Fibroblast of skin of left biceps (primary cell): Measurements from ENCODE around the gene PRSS21.

Source experiments
- DNase-seq, 2 experiments: peaks; one replicate each; pipeline ENCODE4 v3.0.0-alpha.2; 2013; ENCODE audit warnings: low read depth in 2 of 2

Gene PRSS21

GRCh38 chr16:2779978-2780898 is 36.8 kb upstream of the PRSS21 start:
- DNase-seq, result no peak

- DNase-seq, result no peak
These were observed 34.3 kb upstream of the PRSS21 start for GRCh38 chr16:2782583-2783351.

DNA sequence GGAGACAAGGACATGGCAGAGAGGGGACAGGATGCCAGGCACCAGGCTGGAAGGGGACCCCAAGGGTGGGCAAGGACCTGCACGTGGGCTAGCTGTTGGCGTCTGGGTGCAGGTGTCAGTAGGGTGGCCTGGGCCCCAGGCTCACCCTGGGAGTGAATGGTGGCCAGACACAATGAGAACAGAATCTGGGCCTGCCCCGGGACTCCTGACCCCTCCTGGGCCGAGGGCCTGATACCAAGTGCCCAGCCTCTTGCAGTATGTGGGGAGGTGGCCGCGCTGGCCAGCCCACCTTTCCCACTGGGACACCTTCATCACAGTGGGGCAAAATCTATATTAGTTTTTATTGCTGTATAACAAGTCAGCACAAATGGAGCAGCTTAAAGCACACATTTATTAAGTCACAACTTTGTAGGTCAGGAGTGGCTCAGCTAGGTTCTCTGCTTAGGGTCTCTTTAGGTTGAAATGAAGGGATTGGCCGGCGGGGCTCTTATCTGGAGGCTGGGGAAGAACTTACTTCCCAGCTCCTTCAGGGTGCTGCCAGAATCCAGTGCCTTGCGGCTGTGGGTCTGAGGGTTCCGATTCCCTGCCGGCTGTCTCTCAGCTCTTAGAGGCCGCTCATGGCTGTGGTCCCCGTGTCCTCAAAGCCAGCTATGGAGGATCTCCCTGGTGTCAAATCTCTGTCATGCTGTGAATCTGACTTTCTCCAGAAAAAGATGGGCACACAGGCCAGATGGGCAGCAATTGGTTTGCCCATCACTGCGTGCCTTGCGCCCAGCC is 33.3 kb upstream of the PRSS21 start:
- no peak for DNase-seq

- no peak for DNase-seq
These were observed 32.5 kb upstream of the PRSS21 start for GRCh38 chr16:2784358-2785100.

- DNase-seq, result no peak
These were observed 31.7 kb upstream of the PRSS21 start for GRCh38 chr16:2785101-2785991.

DNA sequence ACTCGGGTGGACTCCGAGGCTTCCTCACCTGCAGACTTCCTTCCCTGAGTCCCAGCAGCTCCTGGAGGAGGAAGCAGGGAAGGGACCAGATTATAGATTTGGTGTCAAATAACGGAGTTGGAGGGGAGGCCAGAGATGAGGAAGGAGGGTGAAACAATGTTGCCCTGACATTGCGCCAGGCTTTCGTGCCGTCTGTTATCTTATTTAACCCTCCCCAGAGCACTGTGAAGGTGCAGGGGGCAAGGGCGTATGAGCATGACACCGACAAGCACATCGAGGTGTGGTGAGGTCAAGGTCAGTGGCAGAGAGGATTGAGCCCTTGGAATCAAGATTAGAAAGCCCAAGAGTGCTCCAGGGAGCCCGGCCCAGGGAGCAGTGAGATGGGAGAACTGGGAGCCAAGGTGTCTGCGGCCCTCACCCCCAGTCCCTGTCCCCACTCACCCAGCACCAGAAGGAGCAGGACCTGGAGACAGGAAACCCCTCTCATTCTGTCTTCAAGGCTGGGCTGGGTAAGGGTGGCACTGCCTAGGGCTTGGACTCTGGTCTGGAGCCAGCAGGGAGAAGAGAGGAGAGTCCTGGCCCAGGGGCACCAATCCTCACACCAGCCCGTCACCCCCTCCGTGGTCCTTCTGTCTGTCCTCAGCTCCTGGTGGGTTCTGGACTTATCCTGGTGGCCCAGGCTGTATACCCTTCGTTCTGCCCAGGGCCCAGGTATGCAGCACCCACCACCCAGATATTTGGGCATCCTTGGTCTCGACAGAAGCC is 30.8 kb upstream of the PRSS21 start:
- no peak for DNase-seq

DNA sequence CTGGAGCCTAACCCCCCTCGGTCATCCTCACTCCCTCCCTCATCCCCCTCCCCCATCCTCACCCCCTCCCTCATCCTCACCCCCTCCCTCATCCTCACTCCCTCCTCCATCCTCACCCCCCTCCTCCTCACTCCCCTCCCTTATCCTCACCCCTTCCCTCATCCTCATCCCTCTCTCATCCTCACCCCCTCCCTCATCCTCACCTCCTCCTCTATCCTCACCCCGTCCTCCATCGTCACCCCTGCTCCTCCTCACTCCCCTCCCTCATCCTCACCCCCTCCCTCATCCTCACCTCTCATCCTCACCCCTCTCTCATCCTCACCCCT is 30.2 kb upstream of the PRSS21 start:
- DNase-seq, result no peak

GRCh38 chr16:2787406-2787805 is 29.6 kb upstream of the PRSS21 start, which contains the start of gene PRSS33:
PRSS33 (minus strand) TSS chr16:2787560; CDS start chr16:2786547, 1,013 bp downstream.
- no peak for DNase-seq

GRCh38 chr16:2787961-2788360 is 29.1 kb upstream of the PRSS21 start:
- no peak for DNase-seq

DNA sequence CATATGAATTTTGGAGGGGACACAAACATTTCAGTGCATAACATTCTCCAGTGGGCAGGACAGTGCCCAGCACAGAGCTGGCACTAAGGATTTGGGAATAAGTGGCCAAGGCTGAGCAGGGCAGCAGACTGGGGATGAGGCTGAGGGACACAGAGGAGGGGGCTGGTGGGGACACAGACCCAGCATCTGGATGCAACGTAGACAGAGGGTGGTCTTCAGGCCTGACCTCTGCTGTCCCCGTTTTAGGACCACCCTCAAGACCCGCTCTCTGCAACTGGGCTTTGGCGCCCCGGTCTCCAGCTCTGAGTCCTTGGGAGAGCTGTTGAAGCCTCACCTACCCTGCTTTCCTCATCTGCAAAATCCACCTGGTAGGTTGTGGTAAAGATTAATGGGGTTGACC is 26.4 kb upstream of the PRSS21 start:
- DNase-seq, result no peak

- no peak for DNase-seq
These were observed 25.9 kb upstream of the PRSS21 start for GRCh38 chr16:2791174-2791573.

DNA sequence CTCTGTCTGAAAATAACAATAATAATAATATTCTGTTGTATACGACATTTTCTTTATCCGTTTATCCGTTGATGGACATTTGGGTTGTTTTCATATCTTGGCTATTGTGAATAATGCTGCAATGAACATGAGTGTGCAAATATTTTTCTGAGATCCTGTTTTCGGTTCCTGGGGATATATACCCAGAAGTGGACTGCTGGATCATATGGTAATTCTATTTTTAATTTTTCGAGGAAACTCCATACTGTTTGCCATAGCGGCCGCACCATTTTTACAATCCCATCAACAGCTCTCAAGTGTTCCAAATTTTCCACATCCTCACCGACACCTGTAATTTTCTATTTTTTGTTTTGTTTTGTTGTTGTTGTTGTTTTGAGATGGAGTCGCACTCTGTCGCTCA is 24.1 kb upstream of the PRSS21 start:
- DNase-seq, result no peak

DNA sequence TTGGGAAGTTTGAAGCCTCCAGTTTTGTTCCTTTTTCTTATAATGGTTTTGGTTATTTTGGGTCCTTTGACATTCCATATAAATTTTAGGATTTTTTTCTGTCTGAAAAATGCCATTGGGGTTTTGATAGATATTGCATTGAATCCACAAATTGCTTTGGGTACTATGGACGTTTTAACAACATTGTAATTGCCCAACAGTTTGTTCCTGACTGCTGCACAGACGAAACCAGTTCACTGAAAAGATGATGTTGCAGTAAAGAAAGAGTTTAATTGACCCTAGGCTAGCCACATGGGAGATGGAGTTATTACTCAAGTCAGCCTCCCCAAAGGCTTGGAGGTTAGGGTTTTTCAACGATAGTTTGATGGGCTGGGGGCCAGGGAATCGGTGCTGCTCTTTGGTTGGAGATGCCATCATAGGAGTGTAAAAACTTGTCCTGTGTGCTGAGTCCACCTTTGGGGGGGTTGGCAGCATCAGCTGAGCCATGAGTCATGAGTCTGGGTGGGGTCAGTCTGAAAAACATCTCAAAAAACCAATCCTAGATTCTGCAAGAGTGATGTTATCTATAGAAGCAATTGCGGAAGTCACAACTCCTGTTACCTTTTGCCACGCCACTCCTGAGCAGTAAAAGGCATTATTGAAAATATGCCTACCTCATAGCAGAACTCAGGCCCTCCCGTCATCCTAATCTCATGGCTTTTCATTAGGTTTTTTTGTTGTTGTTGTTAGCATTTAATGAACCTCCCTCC is 21.5 kb upstream of the PRSS21 start:
- no peak for DNase-seq

GRCh38 chr16:2798723-2799204 is 18.3 kb upstream of the PRSS21 start:
- DNase-seq, result no peak

- DNase-seq, result no peak
These were observed 17.7 kb upstream of the PRSS21 start for GRCh38 chr16:2799205-2799858.

DNA sequence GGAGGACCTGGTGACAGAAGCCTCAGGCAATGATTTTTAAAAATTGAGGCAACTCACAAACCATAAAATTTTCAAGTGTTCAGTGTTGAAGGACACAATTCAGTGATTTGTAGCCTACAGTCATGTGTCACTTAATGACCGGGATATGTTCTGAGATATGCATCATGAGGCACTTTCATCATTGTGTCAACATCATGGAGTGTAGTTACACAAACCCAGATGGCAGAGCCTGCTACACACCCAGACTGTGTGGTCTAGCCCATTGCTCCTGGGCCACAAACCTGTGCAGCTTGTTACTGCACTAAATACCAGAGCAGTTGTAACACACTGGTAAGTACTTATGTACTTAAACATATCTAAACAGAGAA is 17.2 kb upstream of the PRSS21 start:
- no peak for DNase-seq

DNA sequence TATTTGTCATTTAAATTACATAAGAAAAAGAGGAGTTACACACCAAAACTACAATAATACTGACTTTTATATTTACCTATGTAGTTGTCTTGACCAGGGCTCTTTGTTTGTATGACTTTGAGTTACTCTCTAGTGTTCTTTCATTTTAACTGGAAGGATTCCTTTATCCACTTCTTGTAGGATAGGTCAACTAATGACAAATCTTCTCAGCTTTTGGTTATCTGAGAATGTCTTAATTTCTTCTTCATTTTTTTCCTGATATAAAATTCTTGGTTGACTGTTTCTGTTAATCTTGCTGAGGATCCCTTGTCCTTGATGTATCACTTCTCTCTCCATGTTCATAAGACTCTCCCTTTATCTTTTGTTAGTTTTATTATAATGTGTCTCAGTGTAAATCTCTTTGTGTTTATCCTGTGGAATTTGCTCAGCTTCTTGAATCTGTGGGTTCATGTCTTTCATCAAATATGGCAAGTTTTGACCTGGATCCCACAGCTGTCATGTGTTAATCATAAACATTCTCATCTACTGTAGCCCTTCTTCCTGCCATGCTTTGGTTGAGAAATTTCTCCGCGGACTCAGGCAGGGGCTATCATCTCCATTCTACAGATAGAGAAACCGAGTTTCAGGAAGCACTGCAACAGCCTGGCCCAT is 13.4 kb upstream of the PRSS21 start:
- no peak for DNase-seq

DNA sequence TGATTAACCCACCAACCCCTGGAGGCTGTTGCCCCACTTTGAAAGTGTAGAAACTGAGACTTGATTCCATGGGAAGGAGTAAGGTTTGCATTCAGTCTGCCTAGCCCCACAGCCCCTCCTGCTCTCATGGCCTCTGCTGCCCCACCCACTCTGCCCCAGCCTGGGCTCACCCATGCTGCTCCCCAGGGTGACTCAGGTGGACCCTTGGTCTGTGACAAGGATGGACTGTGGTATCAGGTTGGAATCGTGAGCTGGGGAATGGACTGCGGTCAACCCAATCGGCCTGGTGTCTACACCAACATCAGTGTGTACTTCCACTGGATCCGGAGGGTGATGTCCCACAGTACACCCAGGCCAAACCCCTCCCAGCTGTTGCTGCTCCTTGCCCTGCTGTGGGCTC is 12.3 kb upstream of the PRSS21 start:
- no peak for DNase-seq
